Measurements from ENCODE around the gene ZNF503.
"Not testable (repeated sequence)": the region's sequence is repeated elsewhere in the genome, so short reads cannot be mapped to it uniquely, and the experiment has no call there.

ZNF503 gene

GRCh38 chr10:75392744-75393143 lies 8.8 kb downstream of the ZNF503 start:
- DNase-seq, result no peak

GRCh38 chr10:75392271-75392670 lies 9.3 kb downstream of the ZNF503 start:
- no peak for DNase-seq

- no peak for DNase-seq
These were observed 11.4 kb downstream of the ZNF503 start for GRCh38 chr10:75390178-75390577.

- DNase-seq, result no peak
These were observed 13.5 kb downstream of the ZNF503 start for GRCh38 chr10:75388082-75388481.

GRCh38 chr10:75386128-75386527 lies 15.4 kb downstream of the ZNF503 start:
- no peak for DNase-seq

GRCh38 chr10:75379817-75380216 lies 21.7 kb downstream of the ZNF503 start:
- DNase-seq, result no peak

GRCh38 chr10:75379212-75379724 lies 22.3 kb downstream of the ZNF503 start:
- DNase-seq, result no peak

- DNase-seq, result no peak
These were observed 23.2 kb downstream of the ZNF503 start for GRCh38 chr10:75378379-75378778.

GRCh38 chr10:75377869-75378268 lies 23.7 kb downstream of the ZNF503 start:
- DNase-seq, result no peak

GRCh38 chr10:75375838-75376237 lies 25.7 kb downstream of the ZNF503 start:
- DNase-seq, result no peak

GRCh38 chr10:75371010-75371409 lies 30.6 kb downstream of the ZNF503 start:
- no peak for DNase-seq

- DNase-seq, result not testable (repeated sequence)
These were observed 31.7 kb downstream of the ZNF503 start for GRCh38 chr10:75369838-75370237.

- DNase-seq, result no peak
These were observed 33.7 kb downstream of the ZNF503 start for GRCh38 chr10:75367901-75368300.

- DNase-seq, result no peak
These were observed 34.5 kb downstream of the ZNF503 start for GRCh38 chr10:75367021-75367487.

- no peak for DNase-seq
These were observed 38.1 kb downstream of the ZNF503 start for GRCh38 chr10:75363431-75363830.

GRCh38 chr10:75359876-75360275 lies 41.7 kb downstream of the ZNF503 start:
- not testable (repeated sequence) for DNase-seq

GRCh38 chr10:75358835-75359421 lies 42.6 kb downstream of the ZNF503 start:
- DNase-seq, result peak; percentile 75

- DNase-seq, result no peak
These were observed 43.4 kb downstream of the ZNF503 start for GRCh38 chr10:75358132-75358531.

GRCh38 chr10:75357500-75357899 lies 44.1 kb downstream of the ZNF503 start:
- DNase-seq, result no peak

GRCh38 chr10:75356484-75356883 lies 45.1 kb downstream of the ZNF503 start:
- DNase-seq, result no peak

- DNase-seq, result peak; percentile 32
These were observed 45.9 kb downstream of the ZNF503 start for GRCh38 chr10:75355706-75356105.

- peak; percentile 32 for DNase-seq
These were observed 48.4 kb downstream of the ZNF503 start for GRCh38 chr10:75353183-75353582.

GRCh38 chr10:75352650-75353049 lies 48.9 kb downstream of the ZNF503 start:
- peak; percentile 59 for DNase-seq

GRCh38 chr10:75351637-75352036 lies 49.9 kb downstream of the ZNF503 start:
- no peak for DNase-seq

- DNase-seq, result no peak
These were observed 50.8 kb downstream of the ZNF503 start for GRCh38 chr10:75350791-75351190.

Data from islet precursor cell (in vitro differentiated cells).